Neural crest cell (in vitro differentiated cells): ENCODE results near the gene ATRIP. TPM values are rescaled to one million over a fixed set of nuclear protein-coding genes. Genes with fewer than 3 reads are reported as not detected.

Experiments
- DNase-seq: peaks from one replicate; pipeline ENCODE4 v3.0.0; 2021; ENCODE audit warnings: low read depth, mixed read lengths, low spot score
- H3K27ac Mint-ChIP-seq: one replicate; pipeline ENCODE4 v1.8.0; 2021; ENCODE audit warnings: mild to moderate bottlenecking, mixed read lengths; ENCODE audit not compliant: unreplicated experiment
- H3K27me3 Mint-ChIP-seq: 2 replicates; pipeline ENCODE4 v1.8.0; 2021; ENCODE audit warnings: low read depth, mild to moderate bottlenecking, mixed read lengths
- H3K36me3 Mint-ChIP-seq: 2 replicates; pipeline ENCODE4 v1.8.0; 2021; ENCODE audit warnings: low read depth, mild to moderate bottlenecking, mixed read lengths
- H3K4me1 Mint-ChIP-seq: 2 replicates; pipeline ENCODE4 v1.8.0; 2021; ENCODE audit warnings: mixed read lengths
- H3K4me3 Mint-ChIP-seq: one replicate; pipeline ENCODE4 v1.8.0; 2021; ENCODE audit warnings: mild to moderate bottlenecking, mixed read lengths
- H3K9me3 Mint-ChIP-seq: 2 replicates; pipeline ENCODE4 v1.8.0; 2021; ENCODE audit warnings: mixed read lengths
- CTCF ChIP-seq: fragments of 200-600 bp; sonication (generic); conservative IDR thresholded peaks from 2 replicates; pipeline ENCODE4 v1.5.0; 2021; ENCODE audit warnings: antibody characterized with exemption, mild to moderate bottlenecking
- total RNA-seq: library from RNA; stranded (reverse); gene quantifications from 2 replicates; pipeline ENCODE4 v1.2.1, GENCODE V29; 2021

Gene ATRIP
- total RNA-seq, 1 donor from 2014 or later, result 22.1 TPM

DNA sequence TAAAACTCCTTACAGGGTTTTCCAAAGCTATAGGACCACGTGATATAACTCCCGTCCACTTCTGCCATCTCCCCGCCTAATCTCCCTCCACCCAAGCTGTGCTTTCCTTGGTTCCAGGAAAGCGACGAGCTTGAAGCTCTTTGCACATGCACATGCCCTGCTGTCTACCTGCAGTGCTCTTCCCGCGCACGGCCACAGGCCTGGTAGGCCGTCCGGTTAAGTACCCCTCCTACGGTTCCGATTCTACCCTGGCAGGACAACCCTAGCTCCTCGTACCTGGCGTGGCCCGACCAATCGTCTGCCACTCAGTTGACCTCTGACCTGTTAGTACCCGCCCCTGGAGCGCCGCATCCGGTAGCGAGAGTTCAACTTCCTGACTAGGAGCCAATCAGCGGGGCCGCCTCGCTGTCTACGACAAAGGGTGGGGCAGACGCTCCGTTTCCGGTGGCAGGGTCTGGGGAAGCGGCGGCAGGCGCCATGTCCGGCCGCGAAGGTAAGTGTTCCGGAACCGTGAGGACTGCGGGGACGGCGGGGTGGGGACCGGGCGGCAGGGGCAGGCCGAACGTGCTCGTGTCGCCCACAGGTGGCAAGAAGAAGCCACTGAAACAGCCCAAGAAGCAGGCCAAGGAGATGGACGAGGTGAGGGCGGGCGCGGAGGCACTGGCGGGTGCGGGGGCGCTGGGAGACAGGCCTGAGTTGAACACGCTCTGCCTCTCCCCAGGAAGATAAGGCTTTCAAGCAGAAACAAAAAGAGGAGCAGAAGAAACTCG, 6.5 kb upstream of the ATRIP start, which contains the start of the genes CCDC51 and TMA7:
Gene CCDC51, minus strand, starts transcription at position 300 of the 770 bp plus-strand sequence. CDS start 4,991 bp downstream, outside the sequence.
Gene TMA7, plus strand, starts transcription at position 438 of the 770 bp plus-strand sequence. Its CDS starts 40 bp downstream, at position 478.
- H3K27ac Mint-ChIP-seq, result peak within 1 kb of the TSS; percentile 64
- TF ChIP-seq CTCF, result no peak
- H3K9me3 Mint-ChIP-seq, result no peaks in the 10 kb centered on the region
- peaks cover 2% of the 10 kb centered on the region for H3K36me3 Mint-ChIP-seq
- H3K4me3 Mint-ChIP-seq, result peak within 1 kb of the TSS; percentile 92
- DNase-seq, result peak; percentile 91
- H3K27me3 Mint-ChIP-seq, result no peaks in the 10 kb centered on the region
- peaks cover 26% of the 10 kb centered on the region for H3K4me1 Mint-ChIP-seq

- H3K27me3 Mint-ChIP-seq, result no peaks in the 10 kb centered on the region
- no peak for DNase-seq
- no peak overlapping the region for H3K27ac Mint-ChIP-seq
- peaks cover 29% of the 10 kb centered on the region for H3K4me1 Mint-ChIP-seq
- H3K4me3 Mint-ChIP-seq, result peak overlapping the region; percentile 92
- peaks cover 2% of the 10 kb centered on the region for H3K36me3 Mint-ChIP-seq
- no peaks in the 10 kb centered on the region for H3K9me3 Mint-ChIP-seq
- no peak for TF ChIP-seq CTCF
These were observed 6.0 kb upstream of the ATRIP start for GRCh38 chr3:48440590-48440958.

GRCh38 chr3:48441940-48442339, 4.6 kb upstream of the ATRIP start:
- no peaks in the 10 kb centered on the region for H3K9me3 Mint-ChIP-seq
- no peaks in the 10 kb centered on the region for H3K27me3 Mint-ChIP-seq
- peaks cover 2% of the 10 kb centered on the region for H3K36me3 Mint-ChIP-seq
- H3K4me3 Mint-ChIP-seq, result peak overlapping the region; percentile 92
- no peak for TF ChIP-seq CTCF
- DNase-seq, result no peak
- no peak overlapping the region for H3K27ac Mint-ChIP-seq
- peaks cover 40% of the 10 kb centered on the region for H3K4me1 Mint-ChIP-seq

GRCh38 chr3:48445277-48445882, 1.2 kb upstream of the ATRIP start:
- Mint-ChIP-seq H3K9me3 (no peaks in the 10 kb centered on the region), H3K27ac (no peak overlapping the region), H3K4me3 (peak overlapping the region; percentile 89), H3K4me1 (peaks cover 44% of the 10 kb centered on the region), H3K36me3 (peaks cover 2% of the 10 kb centered on the region), H3K27me3 (no peaks in the 10 kb centered on the region)
- DNase-seq, result no peak
- TF ChIP-seq CTCF, result no peak

DNA sequence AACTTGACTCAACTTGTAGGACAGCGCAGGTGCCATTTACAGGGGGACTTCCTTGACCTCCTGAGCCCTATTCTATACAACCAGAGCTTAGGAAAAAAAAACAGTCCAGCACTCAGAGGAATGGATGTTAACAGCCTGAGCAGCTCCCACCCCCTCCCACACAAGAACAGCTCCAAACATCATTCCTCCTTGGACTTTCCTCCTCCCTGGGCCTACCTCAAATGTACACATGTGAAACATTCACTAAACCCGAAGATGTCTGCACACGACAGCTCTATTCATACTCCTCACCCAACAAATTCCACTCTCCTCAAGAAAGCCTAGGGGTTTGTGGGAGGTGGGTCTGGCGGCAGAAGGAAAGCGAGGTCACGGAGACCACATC, 503 bp upstream of the ATRIP start:
- H3K36me3 Mint-ChIP-seq, result peaks cover 2% of the 10 kb centered on the region
- peaks cover 39% of the 10 kb centered on the region for H3K4me1 Mint-ChIP-seq
- no peak for TF ChIP-seq CTCF
- peak overlapping the region; percentile 89 for H3K4me3 Mint-ChIP-seq
- no peak for DNase-seq
- no peaks in the 10 kb centered on the region for H3K27me3 Mint-ChIP-seq
- peak overlapping the region; percentile 21 for H3K27ac Mint-ChIP-seq
- no peaks in the 10 kb centered on the region for H3K9me3 Mint-ChIP-seq
